ENCODE results near the gene CCDC127. TPM values are rescaled to one million over a fixed set of nuclear protein-coding genes. Genes with fewer than 3 reads are reported as not detected.

The CCDC127 gene
- total RNA-seq, 2 donors from 2014 or later = 5.6 to 7.1 TPM

Other genes starting within 250 kb of the CCDC127 start
- gene PLEKHG4B, start 126.0 kb downstream of the CCDC127 start, total RNA-seq = under 1 TPM; 0.08 to 0.48 TPM
- gene LRRC14B, start 26.7 kb downstream of the CCDC127 start, total RNA-seq = 10 to 100 TPM in 1 of 2 donors, 1 to 10 TPM in 1; 7.7 to 51.0 TPM
- gene SDHA, start 167 bp upstream of the CCDC127 start, total RNA-seq = 100 to 1,000 TPM; 242 to 366 TPM
- gene PDCD6, start 53.5 kb upstream of the CCDC127 start, total RNA-seq = 10 to 100 TPM; 38.1 to 46.1 TPM
- under 1 TPM; 0.12 to 0.30 TPM for gene AHRR, start 103.6 kb upstream of the CCDC127 start, total RNA-seq
- gene EXOC3, start 225.0 kb upstream of the CCDC127 start, total RNA-seq = 10 to 100 TPM; 34.7 to 40.7 TPM

Measured in right atrium auricular region (tissue), 2 donors.